IPS DF 19.7 (cell line): ENCODE data around the gene STARD5.

Source experiments
- DNase-seq: peaks from one replicate; pipeline ENCODE4 v3.0.0-alpha.2; 2013; ENCODE audit warnings: low read depth, low spot score

STARD5 gene

DNA sequence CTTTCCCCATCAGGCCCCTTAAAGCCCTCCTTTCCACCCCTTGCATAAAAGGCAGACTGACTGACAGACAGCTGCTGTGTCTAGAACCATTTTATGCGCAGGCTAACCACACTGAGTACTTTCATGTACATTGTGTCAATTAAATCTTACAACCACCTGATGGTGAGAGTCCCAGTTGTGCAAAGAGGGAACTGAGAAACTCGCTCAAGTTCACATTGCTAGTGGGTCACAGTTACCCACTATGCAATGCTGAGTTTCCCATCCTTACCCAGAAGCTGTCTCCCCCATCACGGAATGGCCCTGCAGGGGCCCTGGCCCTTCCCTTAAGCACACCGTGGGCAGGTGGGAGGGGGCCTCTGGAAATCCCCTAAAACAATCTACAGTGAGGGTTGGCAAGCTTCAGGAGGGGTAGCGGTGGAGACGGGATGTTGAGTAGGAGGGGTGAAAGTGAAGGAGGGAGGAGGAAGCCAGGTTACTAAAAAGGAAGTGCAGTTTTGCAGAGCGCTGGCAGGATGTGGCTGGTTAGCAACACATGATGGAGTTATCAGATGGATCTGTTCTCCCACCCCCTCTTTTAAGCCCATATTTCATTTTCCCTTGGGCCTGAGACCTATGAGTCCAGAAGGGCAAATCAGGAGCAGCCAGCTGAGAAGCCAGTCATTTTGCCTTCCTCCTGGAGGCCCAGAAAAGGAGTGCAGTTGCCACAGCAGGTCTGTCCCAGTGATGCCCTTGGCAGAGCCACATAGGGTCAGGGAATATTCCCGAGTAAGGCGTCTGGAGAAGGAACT is 30.0 kb downstream of the STARD5 start:
- no peak for DNase-seq

DNA sequence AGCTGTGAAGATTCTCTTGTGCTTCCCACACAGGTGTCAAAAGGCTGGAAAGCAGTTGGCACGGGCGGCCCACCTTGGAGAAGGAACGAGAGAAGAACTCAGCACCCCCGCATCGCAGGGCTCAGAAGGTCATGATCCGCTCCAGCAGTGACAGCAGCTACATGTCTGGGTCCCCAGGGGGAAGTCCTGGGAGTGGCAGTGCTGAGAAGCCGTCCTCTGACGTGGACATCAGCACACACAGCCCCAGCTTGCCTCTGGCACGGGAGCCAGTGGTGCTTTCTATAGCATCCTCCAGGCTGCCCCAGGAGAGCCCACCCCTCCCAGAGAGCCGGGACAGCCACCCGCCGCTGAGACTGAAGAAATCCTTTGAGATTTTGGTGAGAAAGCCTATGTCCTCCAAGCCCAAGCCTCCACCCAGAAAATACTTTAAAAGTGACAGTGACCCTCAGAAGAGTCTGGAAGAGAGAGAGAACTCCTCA is 31.4 kb downstream of the STARD5 start:
- DNase-seq, result no peak

DNA sequence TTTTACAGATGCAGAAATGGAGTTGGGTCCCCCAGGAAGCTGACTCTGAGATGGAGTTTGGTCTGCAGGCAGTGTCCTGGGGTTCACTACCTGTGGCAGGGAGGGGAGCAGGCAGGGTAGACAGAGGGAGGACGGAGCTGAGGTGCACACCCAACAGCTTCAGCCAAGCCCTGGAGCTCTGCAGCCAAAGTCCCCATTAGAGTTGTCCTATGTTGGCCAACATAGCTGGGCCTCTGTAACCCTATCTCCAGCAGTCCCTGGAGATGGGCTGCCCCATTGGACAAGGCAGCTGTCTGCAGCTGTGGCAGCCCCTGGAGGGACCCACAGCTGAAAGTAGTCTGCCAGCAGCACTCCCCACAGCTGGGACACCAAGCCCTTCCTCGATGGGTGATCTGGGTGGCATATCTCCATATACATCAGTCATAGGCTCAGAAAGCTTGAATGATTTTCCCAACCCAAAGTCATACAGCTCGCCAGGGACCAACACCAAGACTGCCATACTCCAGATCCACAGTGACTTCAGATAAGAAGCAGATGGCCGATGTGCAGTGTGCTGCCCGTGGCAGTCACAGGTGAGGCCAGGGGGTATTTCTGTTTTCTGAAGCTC is 31.9 kb downstream of the STARD5 start:
- no peak for DNase-seq

- DNase-seq, result no peak
These were observed 34.0 kb downstream of the STARD5 start for GRCh38 chr15:81289910-81290309.

DNA sequence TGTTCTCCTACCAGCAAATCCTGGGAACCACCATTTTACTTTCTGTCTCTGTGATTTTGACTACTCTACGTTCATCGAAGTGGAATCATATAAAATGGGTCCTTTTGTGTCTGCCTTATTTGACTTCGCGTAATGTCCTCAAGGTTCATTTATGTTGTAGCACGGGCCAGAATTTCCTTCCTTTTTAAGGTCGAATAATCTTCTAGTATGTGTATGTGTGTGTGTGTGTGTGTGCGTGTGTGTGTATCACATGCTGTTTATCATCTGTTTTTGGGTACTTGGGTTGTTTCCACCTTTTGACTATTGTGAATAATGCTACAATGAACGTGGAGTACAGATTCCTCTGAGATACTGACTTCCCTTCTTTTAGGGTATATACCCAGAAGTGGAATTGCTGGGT is 35.3 kb downstream of the STARD5 start:
- DNase-seq, result no peak

GRCh38 chr15:81288040-81288439 is 35.9 kb downstream of the STARD5 start:
- DNase-seq, result no peak

DNA sequence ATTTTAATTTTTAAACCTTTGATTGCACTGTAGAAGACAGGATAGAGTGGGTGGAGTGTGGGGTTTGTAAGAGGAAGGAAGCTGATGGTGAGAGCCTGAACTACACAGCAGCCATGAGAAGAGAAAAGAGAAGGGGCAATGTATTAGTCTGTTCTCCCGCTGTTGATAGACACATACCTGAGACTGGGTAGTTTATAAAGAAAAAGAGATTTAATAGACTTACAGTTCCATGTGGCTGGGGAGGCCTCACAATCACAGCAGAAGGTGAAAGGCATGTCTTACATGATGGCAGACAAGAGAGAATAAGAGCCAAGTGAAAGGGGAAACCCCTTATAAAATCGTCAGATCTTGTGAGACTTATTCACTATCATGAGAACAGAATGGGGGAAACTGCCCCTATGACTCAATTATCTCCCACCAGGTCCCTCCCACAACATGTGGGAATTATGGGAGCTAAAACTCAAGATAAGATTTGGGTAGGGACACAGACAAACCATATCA is 37.3 kb downstream of the STARD5 start:
- no peak for DNase-seq

- DNase-seq, result no peak
These were observed 38.5 kb downstream of the STARD5 start for GRCh38 chr15:81285461-81285860.

- DNase-seq, result no peak
These were observed 39.5 kb downstream of the STARD5 start for GRCh38 chr15:81284256-81285031.

- DNase-seq, result no peak
These were observed 41.0 kb downstream of the STARD5 start for GRCh38 chr15:81282911-81283310.

- DNase-seq, result no peak
These were observed 41.4 kb downstream of the STARD5 start for GRCh38 chr15:81282606-81282895.

- DNase-seq, result no peak
These were observed 42.0 kb downstream of the STARD5 start for GRCh38 chr15:81281766-81282605.

GRCh38 chr15:81281456-81281735 is 42.5 kb downstream of the STARD5 start:
- no peak for DNase-seq

DNA sequence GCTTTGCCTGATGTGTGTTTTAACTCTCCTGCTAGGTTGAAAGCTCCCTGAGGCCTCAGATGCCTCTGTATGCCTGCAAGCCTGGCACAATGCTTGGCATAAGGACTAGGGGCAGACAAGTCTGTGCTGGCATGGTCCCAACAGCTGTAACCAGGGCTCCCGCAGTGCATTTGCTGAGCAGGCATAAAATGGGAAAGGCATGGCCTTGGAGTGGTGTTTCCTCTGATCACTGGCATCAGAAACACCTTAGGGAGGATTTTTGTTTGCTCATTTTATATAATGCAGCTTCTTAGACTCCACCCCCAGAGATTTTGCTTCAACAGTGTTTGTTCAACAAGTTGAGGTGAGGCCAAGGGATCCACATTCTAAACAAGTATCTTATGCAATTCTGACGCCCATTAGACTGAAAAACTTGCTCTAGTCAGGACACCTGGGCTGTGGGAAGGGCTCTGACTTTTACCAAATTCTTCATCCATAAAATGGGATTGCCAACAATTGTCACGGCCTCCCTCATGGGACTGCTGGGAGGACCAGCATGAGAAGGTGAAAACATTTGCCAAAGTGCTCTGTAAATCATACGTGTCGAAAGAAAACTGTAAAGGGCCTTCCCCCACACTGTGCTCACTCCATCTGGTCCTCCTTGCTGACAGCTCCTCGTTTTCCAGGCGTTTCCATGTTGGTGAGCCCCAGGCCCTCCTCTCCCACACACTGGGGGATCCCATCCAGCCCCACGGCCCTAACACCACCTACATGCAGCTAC is 43.1 kb downstream of the STARD5 start:
- DNase-seq, result no peak

- no peak for DNase-seq
These were observed 44.1 kb downstream of the STARD5 start for GRCh38 chr15:81279621-81280485.

DNA sequence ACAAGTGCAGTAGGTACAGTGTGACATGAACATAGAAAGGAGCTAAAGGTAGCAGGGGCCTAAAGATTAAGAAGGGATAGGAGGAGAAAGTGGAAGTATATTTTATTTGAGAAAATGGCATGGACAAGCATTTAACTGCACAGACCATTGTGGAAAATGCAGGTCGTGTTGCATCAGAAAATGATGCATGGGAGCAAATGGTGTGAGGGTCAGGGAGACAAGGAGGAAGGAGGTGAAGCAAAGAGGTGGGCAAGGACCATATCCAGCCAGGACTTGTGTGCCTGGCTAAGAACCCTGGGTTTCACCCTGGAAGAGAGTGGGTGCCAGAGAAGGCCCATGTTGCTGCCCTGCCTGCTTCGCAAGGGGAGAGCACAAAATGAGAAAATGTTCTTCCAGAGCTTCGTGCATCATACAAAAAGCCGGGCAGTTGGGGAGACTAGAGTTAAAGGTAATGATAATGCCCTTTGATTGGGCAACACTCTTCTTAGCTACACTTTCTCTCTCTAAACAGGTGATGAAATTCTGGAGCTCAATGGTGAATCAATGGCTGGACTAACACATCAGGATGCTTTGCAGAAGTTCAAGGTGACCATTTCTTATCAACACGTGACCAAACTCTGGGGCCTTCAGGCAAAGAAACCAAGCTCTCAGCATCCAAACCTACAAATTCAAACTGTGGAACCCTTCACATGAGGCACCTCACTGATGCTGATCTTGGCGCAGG is 45.5 kb downstream of the STARD5 start:
- no peak for DNase-seq

- DNase-seq, result no peak
These were observed 46.1 kb downstream of the STARD5 start for GRCh38 chr15:81277851-81278250.

- DNase-seq, result no peak
These were observed 47.0 kb downstream of the STARD5 start for GRCh38 chr15:81276967-81277366.

GRCh38 chr15:81275711-81276392 is 48.1 kb downstream of the STARD5 start:
- no peak for DNase-seq
